Chondrocyte (in vitro differentiated cells): ENCODE measurements around the gene SLC4A1. TPM values are rescaled to one million over a fixed set of nuclear protein-coding genes. Genes with fewer than 3 reads are reported as not detected.

Experiments
- DNase-seq: peaks from one replicate; pipeline ENCODE4 v3.0.0; 2021; ENCODE audit warnings: mixed read lengths, low spot score
- H3K27ac Mint-ChIP-seq: one replicate; pipeline ENCODE4 v1.8.0; 2021; ENCODE audit warnings: mild to moderate bottlenecking, moderate library complexity, mixed read lengths; ENCODE audit not compliant: unreplicated experiment
- H3K27me3 Mint-ChIP-seq: 2 replicates; pipeline ENCODE4 v1.8.0; 2021; ENCODE audit warnings: low read depth, mixed read lengths
- H3K36me3 Mint-ChIP-seq: 2 replicates; pipeline ENCODE4 v1.8.0; 2021; ENCODE audit warnings: low read depth, mixed read lengths
- H3K4me1 Mint-ChIP-seq: 2 replicates; pipeline ENCODE4 v1.8.0; 2021; ENCODE audit warnings: low read depth, mild to moderate bottlenecking, mixed read lengths
- H3K4me3 Mint-ChIP-seq: one replicate; pipeline ENCODE4 v1.8.0; 2021; ENCODE audit warnings: mild to moderate bottlenecking, moderate library complexity, mixed read lengths; ENCODE audit not compliant: unreplicated experiment
- H3K9me3 Mint-ChIP-seq: 2 replicates; pipeline ENCODE4 v1.8.0; 2021; ENCODE audit warnings: low read depth, mixed read lengths
- CTCF ChIP-seq: fragments of 200-600 bp; sonication (generic); IDR thresholded peaks from 2 replicates; pipeline ENCODE4 v1.5.0; 2021; ENCODE audit warnings: antibody characterized with exemption, mild to moderate bottlenecking, moderate library complexity
- total RNA-seq: library from RNA; stranded (reverse); gene quantifications from 3 replicates; pipeline ENCODE4 v1.2.1, GENCODE V29; 2021

SLC4A1 gene
- total RNA-seq, 1 donor from 2014 or later = not detected

- Mint-ChIP-seq H3K9me3 (no peaks in the 10 kb centered on the region), H3K4me1 (peaks cover 11% of the 10 kb centered on the region), H3K27ac (no peak overlapping the region), H3K4me3 (no peak overlapping the region), H3K27me3 (peaks cover 4% of the 10 kb centered on the region), H3K36me3 (no peaks in the 10 kb centered on the region)
- TF ChIP-seq CTCF = no peak
- DNase-seq = no peak
Observed at GRCh38 chr17:44277976-44278375, 10.0 kb upstream of the SLC4A1 start.

GRCh38 chr17:44273607-44274006 is 5.7 kb upstream of the SLC4A1 start:
- Mint-ChIP-seq H3K9me3 (no peaks in the 10 kb centered on the region), H3K4me1 (no peaks in the 10 kb centered on the region), H3K4me3 (no peak overlapping the region)

GRCh38 chr17:44272954-44273353 is 5.0 kb upstream of the SLC4A1 start:
- H3K4me1 Mint-ChIP-seq = no peaks in the 10 kb centered on the region
- TF ChIP-seq CTCF = no peak
- no peak overlapping the region for H3K27ac Mint-ChIP-seq
- no peak overlapping the region for H3K4me3 Mint-ChIP-seq
- DNase-seq = no peak
- H3K36me3 Mint-ChIP-seq = no peaks in the 10 kb centered on the region
- H3K27me3 Mint-ChIP-seq = peaks cover 11% of the 10 kb centered on the region
- no peaks in the 10 kb centered on the region for H3K9me3 Mint-ChIP-seq

More at GRCh38 chr17:44273607-44274006, 5.7 kb upstream of the SLC4A1 start:
- DNase-seq = no peak
- Mint-ChIP-seq H3K36me3 (no peaks in the 10 kb centered on the region), H3K27ac (no peak overlapping the region), H3K27me3 (peaks cover 8% of the 10 kb centered on the region)
- TF ChIP-seq CTCF = no peak

- H3K27ac Mint-ChIP-seq = no peak overlapping the region
- H3K4me3 Mint-ChIP-seq = no peak overlapping the region
- H3K36me3 Mint-ChIP-seq = no peaks in the 10 kb centered on the region
- no peak for DNase-seq
- H3K4me1 Mint-ChIP-seq = no peaks in the 10 kb centered on the region
- TF ChIP-seq CTCF = no peak
- peaks cover 11% of the 10 kb centered on the region for H3K27me3 Mint-ChIP-seq
- no peaks in the 10 kb centered on the region for H3K9me3 Mint-ChIP-seq
Observed at GRCh38 chr17:44272321-44272951, 4.5 kb upstream of the SLC4A1 start.

- Mint-ChIP-seq H3K4me3 (no peak overlapping the region), H3K27me3 (peaks cover 8% of the 10 kb centered on the region), H3K4me1 (no peaks in the 10 kb centered on the region), H3K9me3 (no peaks in the 10 kb centered on the region), H3K27ac (no peak overlapping the region), H3K36me3 (no peaks in the 10 kb centered on the region)
- no peak for DNase-seq
- no peak for TF ChIP-seq CTCF
Observed at GRCh38 chr17:44269535-44270240, 1.8 kb upstream of the SLC4A1 start.
